DMS153 treated with DMSO at 0.1 percent for 48 hours (cell line): ENCODE data around the gene SLC25A18.
"Not testable (repeated sequence)": the region's sequence is repeated elsewhere in the genome, so short reads cannot be mapped to it uniquely, and the experiment has no call there.

ENCODE experiments used
- DNase-seq: peaks from one replicate; lab custom pipeline; 2025; ENCODE audit not compliant: unreplicated experiment; lab: John Stamatoyannopoulos, UW

SLC25A18 gene, protein sequence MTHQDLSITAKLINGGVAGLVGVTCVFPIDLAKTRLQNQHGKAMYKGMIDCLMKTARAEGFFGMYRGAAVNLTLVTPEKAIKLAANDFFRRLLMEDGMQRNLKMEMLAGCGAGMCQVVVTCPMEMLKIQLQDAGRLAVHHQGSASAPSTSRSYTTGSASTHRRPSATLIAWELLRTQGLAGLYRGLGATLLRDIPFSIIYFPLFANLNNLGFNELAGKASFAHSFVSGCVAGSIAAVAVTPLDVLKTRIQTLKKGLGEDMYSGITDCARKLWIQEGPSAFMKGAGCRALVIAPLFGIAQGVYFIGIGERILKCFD

GRCh38 chr22:17562906-17563870 lies at the start of gene SLC25A18:
Gene SLC25A18 (plus strand): TSS chr22:17563498. CDS start chr22:17579945, 16,447 bp downstream.
- DNase-seq: no peak

DNA sequence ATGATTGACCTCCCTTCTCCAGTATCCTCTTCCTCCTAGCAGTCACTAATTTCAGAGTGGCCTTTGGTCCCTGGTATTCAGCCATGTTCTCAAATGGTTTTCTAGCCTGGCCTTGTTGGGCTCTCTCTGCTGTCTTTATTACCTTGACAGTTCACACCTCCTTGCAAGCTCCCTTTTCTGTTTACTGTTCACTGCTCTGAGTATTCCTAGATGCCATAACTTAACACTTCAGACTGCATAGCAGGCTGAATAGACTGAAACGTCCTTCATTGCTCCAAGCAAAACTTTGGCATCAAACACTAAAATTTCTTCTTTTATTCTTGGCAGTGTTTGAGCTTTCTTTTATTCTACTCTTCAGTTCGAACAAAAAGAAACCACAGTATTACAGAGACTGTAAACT lies 49.7 kb upstream of the SLC25A18 start:
- DNase-seq: no peak

- DNase-seq: no peak
Measured at GRCh38 chr22:17514084-17514483, 49.2 kb upstream of the SLC25A18 start.

DNA sequence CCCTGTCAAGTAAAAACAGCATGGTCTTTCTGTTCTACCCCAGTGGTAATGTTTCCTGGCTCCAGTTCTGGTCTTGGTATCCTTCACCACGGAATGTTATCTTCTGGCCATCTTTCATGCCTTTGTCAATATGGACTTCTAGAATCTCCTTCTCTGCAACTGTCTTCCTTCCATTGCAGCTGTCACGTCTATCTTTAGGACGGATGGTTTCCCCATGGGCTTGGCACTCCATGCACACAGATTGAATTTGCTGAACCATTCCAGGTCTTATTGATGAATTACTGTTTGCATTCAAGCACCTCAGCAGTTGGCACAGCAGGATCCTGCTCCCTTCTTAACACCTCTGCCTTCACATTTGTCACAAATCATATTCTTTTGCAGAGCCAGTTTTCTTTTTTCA lies 44.9 kb upstream of the SLC25A18 start:
- DNase-seq: no peak

- not testable (repeated sequence) for DNase-seq
Measured at GRCh38 chr22:17521971-17522370, 41.3 kb upstream of the SLC25A18 start.

DNA sequence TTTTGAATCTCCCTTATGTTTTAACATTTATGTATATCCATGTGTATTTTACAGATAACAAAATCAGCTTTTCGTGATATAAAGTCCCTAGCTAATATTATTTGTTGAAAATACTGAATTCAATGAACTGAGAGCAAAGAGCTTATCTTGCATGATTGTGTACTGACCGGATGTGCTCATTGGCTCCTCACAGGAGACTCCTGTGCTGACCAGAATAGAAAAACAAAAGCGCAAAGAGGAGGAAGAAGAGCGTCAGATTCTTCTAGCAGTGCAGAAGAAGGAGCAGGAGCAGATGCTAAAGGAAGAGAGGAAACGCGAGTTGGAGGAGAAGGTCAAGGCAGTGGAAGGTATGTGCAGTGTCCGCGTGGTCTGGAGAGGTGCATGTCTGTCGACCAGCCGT lies 39.4 kb upstream of the SLC25A18 start:
- no peak for DNase-seq

GRCh38 chr22:17536269-17536668 lies 27.0 kb upstream of the SLC25A18 start:
- no peak for DNase-seq

DNA sequence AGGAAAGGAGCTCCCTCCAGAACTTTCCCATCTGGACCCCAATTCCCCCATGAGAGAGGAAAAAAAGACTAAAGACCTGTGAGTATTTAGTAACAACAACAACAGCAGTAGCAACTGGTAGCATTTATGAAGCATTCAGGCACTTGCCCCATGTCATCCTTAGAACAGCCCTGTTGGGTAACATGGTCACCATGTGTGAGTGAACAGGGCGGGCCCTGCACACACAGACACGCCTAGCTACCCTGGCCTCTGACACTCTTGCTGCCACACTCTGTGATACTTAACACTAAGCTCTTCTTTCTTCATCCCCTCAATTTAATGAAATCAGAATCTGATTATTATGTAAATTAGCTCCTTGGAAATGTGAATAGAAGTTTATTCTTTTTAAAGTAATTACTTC lies 26.1 kb upstream of the SLC25A18 start:
- no peak for DNase-seq

GRCh38 chr22:17540481-17540880 lies 22.8 kb upstream of the SLC25A18 start:
- DNase-seq: no peak

- DNase-seq: no peak
Measured at GRCh38 chr22:17541476-17541875, 21.8 kb upstream of the SLC25A18 start.

GRCh38 chr22:17542452-17542851 lies 20.8 kb upstream of the SLC25A18 start:
- DNase-seq: no peak

- no peak for DNase-seq
Measured at GRCh38 chr22:17548010-17548755, 15.1 kb upstream of the SLC25A18 start.

- DNase-seq: no peak
Measured at GRCh38 chr22:17548756-17549035, 14.6 kb upstream of the SLC25A18 start.

DNA sequence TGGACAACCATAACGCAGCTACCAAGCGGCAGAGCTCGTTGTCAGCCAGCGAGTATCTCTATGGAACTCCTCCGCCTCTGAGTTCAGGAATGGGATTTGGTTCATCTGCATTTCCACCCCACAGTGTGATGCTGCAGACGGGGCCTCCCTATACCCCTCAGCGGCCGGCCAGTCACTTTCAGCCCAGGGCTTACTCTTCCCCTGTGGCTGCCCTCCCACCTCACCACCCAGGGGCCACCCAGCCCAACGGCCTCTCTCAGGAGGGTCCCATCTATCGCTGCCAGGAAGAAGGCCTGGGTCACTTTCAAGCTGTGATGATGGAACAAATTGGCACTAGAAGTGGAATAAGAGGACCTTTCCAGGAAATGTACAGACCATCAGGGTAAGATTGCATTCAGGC lies 14.1 kb upstream of the SLC25A18 start:
- DNase-seq: no peak

GRCh38 chr22:17549655-17550054 lies 13.6 kb upstream of the SLC25A18 start:
- no peak for DNase-seq

- DNase-seq: no peak
Measured at GRCh38 chr22:17552737-17553136, 10.6 kb upstream of the SLC25A18 start.

DNA sequence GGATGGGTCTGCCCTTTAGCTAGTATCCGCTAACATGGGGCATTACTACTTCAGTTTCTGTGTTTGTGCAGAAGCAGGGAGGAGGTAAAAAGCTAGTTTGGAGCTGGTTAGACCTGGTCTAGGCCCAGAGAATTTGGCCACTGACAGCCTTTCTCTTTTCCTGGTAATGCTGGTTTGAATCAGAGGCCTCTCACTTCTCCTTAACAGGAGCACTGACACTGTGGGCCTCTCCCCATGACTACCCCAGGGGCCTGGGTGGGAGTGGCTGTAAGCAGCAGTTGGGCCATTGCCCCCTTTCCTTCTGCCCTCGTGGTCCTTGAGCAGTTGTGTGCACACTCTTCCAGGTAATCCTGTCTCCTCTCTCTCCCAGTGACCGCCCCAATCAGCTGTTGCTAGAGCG lies 8.5 kb upstream of the SLC25A18 start:
- DNase-seq: no peak

GRCh38 chr22:17559188-17559587 lies 4.1 kb upstream of the SLC25A18 start:
- DNase-seq: no peak

DNA sequence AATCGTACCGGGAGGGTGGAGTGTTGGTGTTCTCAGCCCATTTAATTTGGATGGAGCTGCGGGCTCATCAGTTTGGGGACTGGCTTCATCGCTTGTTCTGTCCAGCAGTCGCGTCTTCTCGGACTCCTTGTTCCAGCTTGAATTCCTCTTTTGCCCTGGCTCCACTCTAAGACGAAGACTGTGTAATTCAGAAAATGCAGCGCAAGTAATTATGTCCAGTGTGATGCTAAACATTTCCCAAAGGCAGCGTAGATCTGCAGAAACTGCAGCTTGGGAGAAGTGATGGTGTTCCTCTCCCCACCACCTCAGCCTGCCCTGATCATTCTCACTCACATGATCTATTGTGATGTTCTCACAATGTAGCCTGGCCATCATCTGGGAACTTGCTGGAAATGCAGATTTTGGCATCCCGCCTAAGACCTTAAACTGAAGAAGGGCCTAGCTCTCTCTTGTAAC lies 666 bp downstream of the SLC25A18 start:
- no peak for DNase-seq

GRCh38 chr22:17566016-17566687 lies 2.9 kb downstream of the SLC25A18 start:
- not testable (repeated sequence) for DNase-seq

GRCh38 chr22:17566776-17567175 lies 3.5 kb downstream of the SLC25A18 start:
- no peak for DNase-seq
